Sigmoid colon (tissue), 4 donors: ENCODE data around the gene ENG.

Source experiments
- CTCF ChIP-seq, 4 experiments: fragments of 450-650 bp in 3 of 4; fragments of 200-600 bp in 1 of 4; IDR thresholded peaks; one replicate each; pipeline ENCODE4 v1.5.1; 2016 to 2019; ENCODE audit warnings: antibody characterized with exemption in 4 of 4, mild to moderate bottlenecking in 3 of 4, moderate library complexity in 2 of 4
- EP300 ChIP-seq, 4 donors: sonication (generic); formaldehyde crosslinking; IDR thresholded peaks; one replicate each; pipeline ENCODE4 v1.6.1; 2017; ENCODE audit warnings: antibody characterized with exemption in 4 of 4
- POLR2A ChIP-seq, 2 donors: fragments of 450-650 bp; IDR thresholded peaks; one replicate each; pipeline ENCODE4 v1.6.1; 2016; ENCODE audit warnings: antibody characterized with exemption in 2 of 2, mild to moderate bottlenecking in 2 of 2, moderate library complexity in 2 of 2
- POLR2AphosphoS5 ChIP-seq, 4 donors: sonication (generic); formaldehyde crosslinking; IDR thresholded peaks; one replicate each; pipeline ENCODE4 v1.6.1; 2017; ENCODE audit warnings: antibody characterized with exemption in 4 of 4

- TF ChIP-seq CTCF (IDR thresholded peaks at IDR 0.05) (no peak), POLR2A (IDR thresholded peaks at IDR 0.05) (no peak), POLR2AphosphoS5 (IDR thresholded peaks at IDR 0.05) (no peak), EP300 (IDR thresholded peaks at IDR 0.05) (no peak)
Observed at GRCh38 chr9:127812011-127812410, 42.4 kb downstream of the ENG start.
